PC-9 (cell line): ENCODE results near the gene ZFYVE9.

Experiments
- EZH2 ChIP-seq: fragments of 200-600 bp; sonication (generic); IDR thresholded peaks from 2 replicates; pipeline ENCODE4 v1.8.0; 2017; ENCODE audit warnings: antibody characterized with exemption, low read depth
- TF ChIP-seq, protein P1 (sequence below): fragments of 200-600 bp; sonication (generic); conservative IDR thresholded peaks from 2 replicates; pipeline ENCODE4 v1.6.1; 2017; ENCODE audit warnings: mixed run types, antibody characterized with exemption, mild to moderate bottlenecking, moderate library complexity

- TF ChIP-seq, protein P1, sequence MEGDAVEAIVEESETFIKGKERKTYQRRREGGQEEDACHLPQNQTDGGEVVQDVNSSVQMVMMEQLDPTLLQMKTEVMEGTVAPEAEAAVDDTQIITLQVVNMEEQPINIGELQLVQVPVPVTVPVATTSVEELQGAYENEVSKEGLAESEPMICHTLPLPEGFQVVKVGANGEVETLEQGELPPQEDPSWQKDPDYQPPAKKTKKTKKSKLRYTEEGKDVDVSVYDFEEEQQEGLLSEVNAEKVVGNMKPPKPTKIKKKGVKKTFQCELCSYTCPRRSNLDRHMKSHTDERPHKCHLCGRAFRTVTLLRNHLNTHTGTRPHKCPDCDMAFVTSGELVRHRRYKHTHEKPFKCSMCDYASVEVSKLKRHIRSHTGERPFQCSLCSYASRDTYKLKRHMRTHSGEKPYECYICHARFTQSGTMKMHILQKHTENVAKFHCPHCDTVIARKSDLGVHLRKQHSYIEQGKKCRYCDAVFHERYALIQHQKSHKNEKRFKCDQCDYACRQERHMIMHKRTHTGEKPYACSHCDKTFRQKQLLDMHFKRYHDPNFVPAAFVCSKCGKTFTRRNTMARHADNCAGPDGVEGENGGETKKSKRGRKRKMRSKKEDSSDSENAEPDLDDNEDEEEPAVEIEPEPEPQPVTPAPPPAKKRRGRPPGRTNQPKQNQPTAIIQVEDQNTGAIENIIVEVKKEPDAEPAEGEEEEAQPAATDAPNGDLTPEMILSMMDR, result no peak
- TF ChIP-seq EZH2, result no peak
These were observed 83.3 kb downstream of the ZFYVE9 start for GRCh38 chr1:52225174-52225573.
